GM12801 (cell line): Measurements from ENCODE around the gene AP3B1.

ENCODE experiments used
- CTCF ChIP-seq: IDR thresholded peaks from one replicate; pipeline ENCODE4 v1.5.1; 2011; ENCODE audit warnings: control low read depth; ENCODE audit not compliant: insufficient read length; ENCODE audit errors: extremely low read depth

AP3B1 gene

GRCh38 chr5:78243091-78243490 is 51.4 kb downstream of the AP3B1 start:
- TF ChIP-seq CTCF: no peak

GRCh38 chr5:78242001-78242400 is 52.5 kb downstream of the AP3B1 start:
- no peak for TF ChIP-seq CTCF

GRCh38 chr5:78237911-78238310 is 56.6 kb downstream of the AP3B1 start:
- no peak for TF ChIP-seq CTCF

- no peak for TF ChIP-seq CTCF
These were observed 58.5 kb downstream of the AP3B1 start for GRCh38 chr5:78236046-78236445.

GRCh38 chr5:78235289-78235688 is 59.2 kb downstream of the AP3B1 start:
- no peak for TF ChIP-seq CTCF

- no peak for TF ChIP-seq CTCF
These were observed 59.7 kb downstream of the AP3B1 start for GRCh38 chr5:78234804-78235203.

GRCh38 chr5:78232163-78232562 is 62.3 kb downstream of the AP3B1 start:
- no peak for TF ChIP-seq CTCF

GRCh38 chr5:78224358-78224757 is 70.1 kb downstream of the AP3B1 start:
- TF ChIP-seq CTCF: no peak
